ENCODE results near the gene GNA12. TPM values are rescaled to one million over a fixed set of nuclear protein-coding genes. Genes with fewer than 3 reads are reported as not detected.

Gene GNA12
- total RNA-seq, 3 donors from 2014 or later: 21.7 to 57.7 (median 25.7) TPM

DNA sequence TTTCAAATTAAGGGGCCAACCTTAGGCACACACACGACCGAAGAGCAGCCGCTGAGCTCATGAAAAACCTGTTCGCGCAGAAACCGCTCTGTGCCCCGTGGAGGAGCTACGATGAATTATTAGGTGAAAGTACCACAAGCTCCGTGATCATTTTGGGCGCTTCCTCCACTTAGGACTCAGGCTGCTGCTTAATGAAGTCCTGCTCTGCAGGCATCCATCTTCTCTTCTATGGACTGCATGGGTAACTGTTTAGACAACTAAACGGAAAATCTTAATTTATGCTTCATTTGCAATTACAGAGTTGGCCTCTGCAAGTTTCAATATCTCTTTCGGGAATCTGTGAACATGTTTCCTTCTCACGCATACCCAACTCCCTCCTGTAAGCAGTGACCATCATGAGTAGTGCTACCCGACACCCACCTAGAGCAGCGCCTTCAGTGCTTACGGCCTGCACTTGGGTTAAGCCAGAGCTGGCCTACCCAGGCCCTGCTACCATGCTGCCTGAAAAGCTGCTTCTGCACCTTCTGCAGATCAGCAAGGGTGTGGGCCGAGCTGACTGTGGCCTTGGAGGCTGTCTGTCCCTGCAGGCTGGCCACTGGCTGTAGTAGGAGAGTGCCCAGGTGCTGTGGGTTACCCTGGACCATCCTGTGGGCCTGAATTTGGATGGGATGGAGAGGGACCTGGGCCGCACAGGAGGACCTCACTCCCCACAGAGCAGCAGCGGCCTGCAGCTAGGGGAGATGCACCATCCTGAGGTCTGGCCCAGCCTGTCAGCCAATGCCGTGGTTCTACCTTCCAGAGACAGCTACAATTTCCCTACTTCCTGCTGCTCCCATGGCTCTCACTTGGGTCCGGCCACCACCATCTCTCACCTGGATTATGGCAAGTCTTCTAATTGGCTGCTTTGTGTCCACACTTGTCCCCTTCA lies 36.0 kb downstream of the GNA12 start:
- intact Hi-C loops (cut with DNase I, micrococcal nuclease): no loop called here

DNA sequence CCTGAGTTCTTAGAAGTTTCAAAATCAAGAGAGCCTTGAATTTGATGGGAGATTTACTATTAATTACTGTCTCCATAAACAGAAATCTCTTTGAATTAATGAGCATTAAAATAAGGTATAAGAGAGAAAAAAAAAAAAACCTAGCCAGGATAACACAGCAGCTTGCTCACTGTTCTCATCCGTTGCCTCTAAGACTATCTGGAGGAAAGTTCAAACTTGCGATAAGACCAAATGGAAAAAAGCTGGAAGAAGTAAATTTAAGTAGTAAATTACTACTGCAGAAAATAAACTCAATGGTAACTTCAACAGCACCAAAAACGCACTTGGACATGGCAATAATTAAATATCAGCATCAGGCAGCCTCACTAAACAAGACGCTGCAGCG lies 36.7 kb downstream of the GNA12 start:
- H3K4me1 ChIP-seq (ENCODE audit: low read depth): peaks cover 10% of the 10 kb centered on the region
- H3K36me3 ChIP-seq (ENCODE audit: low read depth): no peaks in the 10 kb centered on the region
- TF ChIP-seq, protein P1, sequence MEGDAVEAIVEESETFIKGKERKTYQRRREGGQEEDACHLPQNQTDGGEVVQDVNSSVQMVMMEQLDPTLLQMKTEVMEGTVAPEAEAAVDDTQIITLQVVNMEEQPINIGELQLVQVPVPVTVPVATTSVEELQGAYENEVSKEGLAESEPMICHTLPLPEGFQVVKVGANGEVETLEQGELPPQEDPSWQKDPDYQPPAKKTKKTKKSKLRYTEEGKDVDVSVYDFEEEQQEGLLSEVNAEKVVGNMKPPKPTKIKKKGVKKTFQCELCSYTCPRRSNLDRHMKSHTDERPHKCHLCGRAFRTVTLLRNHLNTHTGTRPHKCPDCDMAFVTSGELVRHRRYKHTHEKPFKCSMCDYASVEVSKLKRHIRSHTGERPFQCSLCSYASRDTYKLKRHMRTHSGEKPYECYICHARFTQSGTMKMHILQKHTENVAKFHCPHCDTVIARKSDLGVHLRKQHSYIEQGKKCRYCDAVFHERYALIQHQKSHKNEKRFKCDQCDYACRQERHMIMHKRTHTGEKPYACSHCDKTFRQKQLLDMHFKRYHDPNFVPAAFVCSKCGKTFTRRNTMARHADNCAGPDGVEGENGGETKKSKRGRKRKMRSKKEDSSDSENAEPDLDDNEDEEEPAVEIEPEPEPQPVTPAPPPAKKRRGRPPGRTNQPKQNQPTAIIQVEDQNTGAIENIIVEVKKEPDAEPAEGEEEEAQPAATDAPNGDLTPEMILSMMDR (IDR thresholded peaks at IDR 0.05): no peak
- intact Hi-C loops (cut with DNase I, micrococcal nuclease): no loop called here
- H3K4me3 ChIP-seq: no peak overlapping the region
- ATAC-seq (no peak), DNase-seq (no peak)
- no peaks in the 10 kb centered on the region for H3K9me3 ChIP-seq

More for the DNA sequence above, 36.0 kb downstream of the GNA12 start:
- DNase-seq: no peak
- Histone ChIP-seq H3K36me3 (ENCODE audit: low read depth) (no peaks in the 10 kb centered on the region), H3K4me3 (no peak overlapping the region), H3K9me3 (no peaks in the 10 kb centered on the region), H3K4me1 (ENCODE audit: low read depth) (peaks cover 7% of the 10 kb centered on the region)
- no peak for ATAC-seq
- TF ChIP-seq, protein P1 (IDR thresholded peaks at IDR 0.05): no peak

DNA sequence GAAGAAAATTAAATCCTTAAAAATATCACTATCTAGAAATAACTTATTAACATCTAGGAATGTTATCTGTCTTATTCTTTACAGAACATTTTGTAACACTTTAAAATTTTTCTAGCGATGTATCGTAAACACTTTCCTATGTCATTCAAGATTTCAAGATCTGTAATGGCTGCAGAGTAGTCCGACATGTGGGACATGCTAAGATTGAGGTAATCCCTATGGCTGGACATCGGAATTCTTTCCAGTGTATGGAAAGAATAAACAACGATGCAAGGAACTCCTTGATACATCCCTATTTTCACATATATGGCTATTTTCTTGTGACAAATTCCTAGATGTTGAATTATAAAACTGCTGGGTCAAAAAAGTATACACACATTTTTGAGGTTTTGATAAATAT lies 37.5 kb downstream of the GNA12 start:
- no peak overlapping the region for H3K4me3 ChIP-seq
- no peak for ATAC-seq
- no peaks in the 10 kb centered on the region for H3K9me3 ChIP-seq
- H3K4me1 ChIP-seq (ENCODE audit: low read depth): peaks cover 10% of the 10 kb centered on the region
- no peaks in the 10 kb centered on the region for H3K36me3 ChIP-seq (ENCODE audit: low read depth)
- intact Hi-C loops (cut with DNase I, micrococcal nuclease): no loop called here
- DNase-seq: no peak
- TF ChIP-seq, protein P1 (IDR thresholded peaks at IDR 0.05): no peak

DNA sequence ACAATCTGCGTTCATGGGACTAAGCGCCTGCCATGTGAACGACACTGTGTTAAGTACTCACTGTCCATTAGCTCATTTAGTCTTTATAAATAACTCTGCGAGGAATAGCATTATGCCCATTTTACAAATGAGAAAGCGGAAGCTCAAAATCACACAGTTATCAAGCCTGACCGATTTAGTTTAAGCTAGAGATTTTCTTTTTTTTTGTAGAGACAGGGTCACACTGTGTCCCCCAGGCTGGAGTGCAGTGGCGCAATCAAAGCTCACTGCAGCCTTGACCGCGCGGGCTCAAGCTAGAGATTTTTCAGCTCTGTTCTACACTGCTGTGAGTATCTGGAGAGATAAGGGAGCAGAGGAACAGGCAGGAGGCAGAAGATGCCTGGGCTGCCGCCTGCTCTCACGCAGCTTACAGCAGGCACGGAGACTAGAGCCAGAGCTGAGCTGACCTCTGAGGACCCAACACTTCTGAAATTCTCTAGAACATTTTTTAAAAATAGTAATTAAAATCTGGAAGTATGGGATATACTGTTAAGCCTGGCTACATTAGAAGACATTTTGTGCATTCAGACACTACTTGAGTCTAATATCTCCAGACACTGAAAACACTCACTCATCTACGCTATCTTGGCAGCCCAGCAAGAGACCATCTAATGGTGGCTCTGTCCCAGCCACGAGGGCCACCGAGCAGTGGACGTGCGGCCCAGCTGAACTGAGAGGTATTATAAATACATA lies 38.7 kb downstream of the GNA12 start:
- intact Hi-C loops (cut with DNase I, micrococcal nuclease): no loop called here
- H3K4me3 ChIP-seq: no peak overlapping the region
- TF ChIP-seq, protein P1 (IDR thresholded peaks at IDR 0.05): no peak
- ATAC-seq: no peak
- no peaks in the 10 kb centered on the region for H3K36me3 ChIP-seq (ENCODE audit: low read depth)
- no peak for DNase-seq
- peaks cover 10% of the 10 kb centered on the region for H3K4me1 ChIP-seq (ENCODE audit: low read depth)
- no peaks in the 10 kb centered on the region for H3K9me3 ChIP-seq

DNA sequence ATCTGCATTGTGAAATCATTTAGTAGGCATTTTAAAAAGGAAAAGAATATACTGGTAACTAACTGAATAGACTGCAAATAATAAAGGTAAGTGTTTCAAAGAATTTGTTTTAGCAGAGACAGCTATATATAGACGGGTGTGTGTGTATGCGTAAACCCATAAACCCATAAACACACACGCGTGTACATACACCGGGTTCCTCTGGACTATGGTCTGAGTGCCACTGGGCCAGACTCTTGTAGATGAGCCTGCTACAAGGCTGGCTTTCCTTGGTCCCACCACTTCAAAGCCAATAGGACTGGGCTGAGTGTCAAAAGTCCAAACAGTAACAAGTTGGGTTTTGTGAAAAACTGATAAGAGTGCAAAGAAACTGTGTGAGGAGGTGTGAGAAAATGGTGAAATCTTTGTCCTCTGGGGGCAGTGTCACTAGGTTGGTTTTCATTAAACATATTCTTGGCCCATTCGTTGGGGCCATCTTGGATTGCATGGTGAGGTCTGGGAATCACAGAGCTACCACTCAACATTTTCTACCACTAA lies 39.8 kb downstream of the GNA12 start:
- DNase-seq (peak in 1 of 3 donors; percentile 70), ATAC-seq (peak; percentile 96)
- Histone ChIP-seq H3K4me3 (no peak overlapping the region), H3K9me3 (no peaks in the 10 kb centered on the region), H3K36me3 (ENCODE audit: low read depth) (no peaks in the 10 kb centered on the region), H3K4me1 (ENCODE audit: low read depth) (peaks cover 10% of the 10 kb centered on the region)
- TF ChIP-seq, protein P1 (IDR thresholded peaks at IDR 0.05): no peak
- intact Hi-C loops (cut with DNase I, micrococcal nuclease): no loop called here
